Activated CD4-positive, alpha-beta T cell treated with anti-CD3 and anti-CD28 coated beads, Interleukin-2, amount 50 U/mL, for 16 hours (primary cell): Measurements from ENCODE around the gene KRT9.
"Not testable (repeated sequence)": the region's sequence is repeated elsewhere in the genome, so short reads cannot be mapped to it uniquely, and the experiment has no call there.

Experiments used
- DNase-seq: peaks from one replicate; pipeline ENCODE4 v3.0.0-alpha.2; 2020

Gene KRT9

GRCh38 chr17:41542786-41543185 lies 29.1 kb downstream of the KRT9 start:
- not testable (repeated sequence) for DNase-seq

- DNase-seq = no peak
These were observed 29.5 kb downstream of the KRT9 start for GRCh38 chr17:41542357-41542756.

DNA sequence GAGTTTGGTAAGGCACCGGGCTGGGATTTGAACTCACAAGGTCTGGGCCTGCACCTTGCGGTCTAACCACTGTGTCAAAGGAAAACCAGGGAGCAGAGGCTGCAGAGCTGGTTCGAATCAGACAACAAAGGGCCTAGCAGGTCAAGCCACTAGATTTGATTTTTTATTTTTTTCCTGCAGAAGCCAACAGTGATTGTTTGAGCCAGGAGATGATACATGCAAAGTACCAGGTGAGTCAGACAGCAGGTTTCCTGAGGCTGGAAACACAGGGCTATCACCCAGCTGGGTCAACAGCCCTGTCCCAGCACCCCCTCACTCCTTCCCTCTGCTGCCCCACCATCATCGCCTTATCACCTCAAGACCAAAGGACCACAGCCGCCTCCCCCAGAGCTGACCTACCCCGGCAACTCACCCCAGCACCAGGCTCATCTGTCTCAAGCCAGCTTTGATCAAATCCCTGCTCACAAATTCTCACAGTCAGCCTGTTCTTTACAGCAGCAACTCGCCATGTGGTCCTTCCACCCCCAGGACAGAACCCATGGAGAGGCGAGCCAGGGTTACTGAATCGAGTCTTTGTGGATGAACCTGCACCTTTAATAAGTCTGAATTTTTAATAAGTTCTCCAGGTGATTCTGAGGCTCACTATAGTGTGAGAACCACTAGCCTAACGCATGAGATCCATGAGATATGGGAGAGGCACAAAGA lies 30.8 kb downstream of the KRT9 start:
- no peak for DNase-seq

GRCh38 chr17:41539979-41540701 lies 31.7 kb downstream of the KRT9 start:
- DNase-seq = no peak

GRCh38 chr17:41539071-41539492 lies 32.8 kb downstream of the KRT9 start:
- DNase-seq = no peak

- DNase-seq = no peak
These were observed 33.3 kb downstream of the KRT9 start for GRCh38 chr17:41538565-41538991.

GRCh38 chr17:41537990-41538389 lies 33.9 kb downstream of the KRT9 start:
- DNase-seq = no peak

- DNase-seq = no peak
These were observed 34.3 kb downstream of the KRT9 start for GRCh38 chr17:41537614-41537954.

DNA sequence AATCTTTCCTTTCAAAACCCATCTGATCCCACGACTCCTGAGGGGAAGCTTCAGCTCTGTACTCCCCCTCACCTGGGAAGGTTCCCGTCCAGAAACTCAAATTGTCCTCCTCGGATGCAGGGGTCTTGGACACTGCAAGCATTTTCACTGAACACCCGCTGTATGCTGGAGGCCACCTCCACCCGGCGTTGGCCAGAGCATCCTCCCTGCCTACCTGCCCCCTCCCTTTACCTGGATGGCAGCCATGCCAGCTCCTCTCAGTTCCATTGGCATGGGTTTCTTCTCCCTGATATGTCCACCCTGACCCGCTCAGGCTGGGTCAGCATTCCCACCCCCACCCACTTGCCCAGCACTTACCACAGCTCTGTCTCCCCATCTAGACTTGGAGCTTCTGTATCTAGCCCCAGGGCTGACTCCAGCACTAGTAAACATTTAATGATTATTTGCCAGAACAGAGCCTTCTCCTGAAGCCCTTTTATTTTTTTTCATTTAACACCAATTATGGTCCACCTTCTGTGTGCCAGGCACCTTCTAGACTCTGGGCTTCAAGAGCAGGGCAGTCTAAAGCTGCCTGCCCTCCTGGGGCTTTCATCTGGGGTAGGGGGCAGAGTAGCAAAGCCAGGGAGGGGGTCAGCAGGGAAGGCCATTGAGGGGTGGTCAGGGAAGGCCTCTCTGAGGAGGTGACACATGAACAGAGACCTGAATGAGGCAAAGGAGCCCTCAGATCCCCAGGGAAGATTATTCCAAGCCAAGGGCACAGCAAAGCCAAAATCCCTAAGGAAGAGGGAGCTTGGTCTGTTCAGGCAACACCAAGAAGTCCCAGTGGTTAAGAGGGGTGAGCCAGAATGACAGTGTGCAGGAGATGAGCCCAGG lies 34.9 kb downstream of the KRT9 start:
- no peak for DNase-seq

DNA sequence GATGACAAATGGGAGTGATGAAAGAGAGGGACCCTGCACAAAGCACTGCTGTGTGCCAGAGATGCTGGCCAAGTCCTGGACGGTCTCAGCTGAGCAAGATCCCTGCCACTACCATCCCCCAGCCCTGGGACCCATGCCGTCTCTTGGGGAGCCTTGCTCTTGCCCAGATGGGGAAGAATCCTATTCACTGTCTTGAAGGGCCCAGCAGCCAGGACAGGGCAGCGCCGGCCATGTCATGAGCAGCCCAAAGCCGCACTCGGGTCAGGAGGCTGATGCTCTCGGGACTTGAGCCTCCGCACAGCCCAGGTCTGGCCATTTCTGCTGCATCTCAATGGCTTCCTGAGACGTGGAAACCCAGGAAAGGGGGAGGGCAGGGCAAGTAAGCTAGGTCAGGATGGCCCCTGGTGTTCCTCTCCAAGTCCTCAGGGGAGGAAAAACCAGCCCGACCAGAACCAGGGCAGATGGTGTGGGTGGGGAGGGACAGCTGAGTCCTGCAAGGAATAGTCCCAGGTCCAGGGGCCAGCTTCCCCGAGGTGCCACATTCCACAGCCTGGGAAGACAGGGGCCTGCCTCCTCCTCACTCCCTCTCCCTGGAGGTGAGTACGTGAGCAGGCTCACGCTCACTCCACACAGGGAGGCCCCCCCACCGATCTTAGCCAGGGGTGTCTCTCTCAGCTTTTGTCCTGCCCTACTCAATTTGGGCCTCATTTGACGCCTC lies 35.9 kb downstream of the KRT9 start:
- no peak for DNase-seq

- no peak for DNase-seq
These were observed 36.8 kb downstream of the KRT9 start for GRCh38 chr17:41534899-41535546.

GRCh38 chr17:41533613-41534012 lies 38.2 kb downstream of the KRT9 start:
- DNase-seq = no peak

- DNase-seq = no peak
These were observed 38.8 kb downstream of the KRT9 start for GRCh38 chr17:41532947-41533570.

- DNase-seq = no peak
These were observed 39.9 kb downstream of the KRT9 start for GRCh38 chr17:41531993-41532392.

- no peak for DNase-seq
These were observed 41.5 kb downstream of the KRT9 start for GRCh38 chr17:41530062-41531048.

GRCh38 chr17:41529491-41529915 lies 42.4 kb downstream of the KRT9 start:
- DNase-seq = no peak

DNA sequence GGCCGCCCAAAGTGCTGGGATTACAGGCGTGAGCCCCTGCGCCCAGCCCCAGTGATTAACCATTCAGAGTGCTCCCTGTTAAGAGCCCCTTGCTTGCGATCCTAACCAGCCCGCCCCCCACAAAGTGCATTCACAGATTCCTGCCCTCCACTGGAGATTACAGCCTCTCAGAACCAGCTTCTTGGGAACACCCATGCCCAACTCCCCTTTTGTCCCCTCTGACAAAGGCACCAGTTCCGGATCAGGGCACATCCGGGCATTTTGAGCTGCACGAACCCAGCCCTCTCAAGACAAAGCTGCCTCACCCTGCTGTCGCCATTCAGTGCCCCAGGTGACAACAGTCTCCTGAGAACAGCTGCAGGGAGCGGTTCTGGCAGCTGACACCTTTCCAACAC lies 42.9 kb downstream of the KRT9 start:
- no peak for DNase-seq

DNA sequence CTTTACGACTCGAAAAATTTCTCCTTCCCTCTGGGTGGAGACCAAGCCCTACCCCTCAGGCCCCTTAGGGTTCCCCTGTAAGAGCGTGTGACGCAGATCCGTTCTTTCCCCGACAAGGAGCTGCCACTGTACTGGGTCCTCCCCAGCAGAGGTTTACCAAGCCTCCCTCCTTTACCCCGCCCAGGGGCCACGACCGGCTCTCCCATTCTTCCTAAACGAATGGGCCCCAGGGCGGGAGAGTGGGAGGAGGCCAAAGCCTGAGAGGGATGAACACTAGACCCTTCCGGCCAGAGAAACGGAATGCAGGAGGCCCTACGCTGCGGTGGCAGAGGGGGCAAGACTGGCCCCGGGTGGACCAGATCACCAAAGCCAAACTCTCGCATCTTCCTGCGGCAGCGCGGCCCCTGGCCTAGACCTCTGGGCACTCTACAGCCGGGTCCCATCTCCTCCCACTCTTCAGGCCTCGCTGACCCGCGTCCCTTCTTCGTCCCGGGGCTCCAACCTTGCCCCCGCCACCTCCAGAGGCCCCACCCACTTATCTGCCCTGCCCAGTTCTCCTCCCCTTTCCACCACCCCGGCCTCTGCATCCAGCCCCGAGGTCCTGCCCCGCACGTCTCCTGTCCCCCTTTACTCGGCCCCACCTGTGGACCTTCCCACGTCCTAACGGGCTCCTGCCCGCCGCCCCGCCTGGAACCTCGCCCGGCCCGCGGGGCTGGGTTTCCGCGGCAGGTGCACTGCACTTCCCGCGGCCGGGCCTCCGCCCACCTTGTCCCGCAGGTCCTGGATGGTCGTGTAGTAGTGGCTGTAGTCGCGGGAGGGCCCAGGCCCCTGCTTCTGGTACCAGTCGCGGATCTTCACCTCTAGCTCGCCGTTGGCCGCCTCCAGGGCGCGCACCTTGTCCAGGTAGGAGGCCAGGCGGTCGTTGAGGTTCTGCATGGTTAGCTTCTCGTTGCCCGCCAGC lies 44.5 kb downstream of the KRT9 start:
- DNase-seq = no peak

- no peak for DNase-seq
These were observed 47.6 kb downstream of the KRT9 start for GRCh38 chr17:41524261-41524660.
